Adrenal gland (tissue), 12 donors: ENCODE data around the gene VGLL4. TPM values are rescaled to one million over a fixed set of nuclear protein-coding genes. Genes with fewer than 3 reads are reported as not detected.

Experiments used
- DNase-seq, 7 donors: peaks; one replicate each; pipeline ENCODE4 v3.0.0-alpha.2; 2019 to 2020
- H3K27ac ChIP-seq, 5 donors: fragments of 200-600 bp; sonication (generic) in 4 of 5; 1 replicate in 3 of 5; 2 replicates in 2 of 5; pipeline versions ENCODE4 v1.5.1 to v1.8.0; 2016 to 2020; ENCODE audit warnings: mild to moderate bottlenecking in 1 of 5
- H3K27me3 ChIP-seq: fragments of 200-600 bp; 2 replicates; pipeline ENCODE4 v1.8.0; 2021
- H3K36me3 ChIP-seq, 2 donors: fragments of 200-600 bp; replicated peaks in 1 of 2; 1 replicate in 1 of 2; 2 replicates in 1 of 2; pipeline versions ENCODE4 v1.5.1 to v1.8.0; 2018 to 2022
- H3K4me1 ChIP-seq, 2 donors: fragments of 200-600 bp; replicated peaks in 1 of 2; 1 replicate in 1 of 2; 2 replicates in 1 of 2; pipeline versions ENCODE4 v1.5.1 to v1.8.0; 2018 to 2021
- H3K4me3 ChIP-seq, 4 donors: fragments of 200-600 bp; sonication (generic) in 3 of 4; one replicate each; pipeline ENCODE4 v1.5.1; 2016 to 2018
- H3K9me3 ChIP-seq, 3 donors: fragments of 200-600 bp; sonication (generic) in 1 of 3; replicated peaks in 1 of 3; 1 replicate in 2 of 3; 2 replicates in 1 of 3; pipeline versions ENCODE4 v1.5.1 to v1.8.0; 2016 to 2021
- CTCF ChIP-seq, 6 experiments: fragments of 450-650 bp in 4 of 6; fragments of 200-600 bp in 2 of 6; sonication (generic) in 1 of 6; IDR thresholded peaks; 1 replicate in 5 of 6; 2 replicates in 1 of 6; pipeline versions ENCODE4 v1.5.1 to v1.8.0; 2016 to 2021; ENCODE audit warnings: antibody characterized with exemption in 6 of 6, mild to moderate bottlenecking in 2 of 6, moderate library complexity in 1 of 6
- POLR2A ChIP-seq, 2 donors: fragments of 450-650 bp; IDR thresholded peaks; one replicate each; pipeline ENCODE4 v1.6.1; 2017; ENCODE audit warnings: antibody characterized with exemption in 2 of 2, mild to moderate bottlenecking in 2 of 2, moderate library complexity in 1 of 2
- WGBS, 4 donors: extraction: QIAGEN DNeasy Blood & Tissue Kit in 2 of 4; methylation state at CpG; one replicate each; pipeline versions ENCODE4 v1.1.5 to v1.1.7; 2013 to 2017; 5-methylcytosine and 5-hydroxymethylcytosine counted together
- intact Hi-C, 2 donors: fragments of 100-400 bp; cut with DNase I; formaldehyde crosslinking; loops; one replicate each; pipeline versions ENCODE4 v1.14.1 to v1.15.0; 2022 to 2023
- polyA plus RNA-seq, 3 donors: library from polyadenylated mRNA; stranded (reverse); fragments of 200-250 nt in 2 of 3; fragments of 350-450 nt in 1 of 3; fragmentation: Illumina TruSeq in 1 of 3; extraction: RNeasy Lipid Tissue Mini Kit (QIAGEN cat#74804) in 1 of 3; gene quantifications; one replicate each; pipeline ENCODE4 v1.2.3, GENCODE V29; 2013 to 2014
- total RNA-seq, 9 donors: library from RNA; depleted of rRNA in 4 of 9; stranded (reverse); fragments of >200 nt in 4 of 9; fragments of 120-200 nt in 1 of 9; fragmentation: NEBNext Ultra II Directional in 1 of 9; extraction: Animal tissue kit (Norgen Biotek cat#: 25700) in 1 of 9; gene quantifications; one replicate each; pipeline versions ENCODE4 v1.1.0 to v1.2.4, GENCODE V29; 2013 to 2023
- donor health status: healthy with polysubstance abuse.
- donor health status: Bipolar disorder and iron deficiency.
- donor health status: DM: yes; HTN: yes; CAD: no.
- donor health status: DM: no; HTN: no; CAD: no.
- donor health status: DM: no; HTN: no; CAD: no.
- donor health status: DM: yes; HTN: yes; CAD: no.

The VGLL4 gene
- total and polyA plus RNA-seq, 12 donors = 38.3 to 153 (median 86.4) TPM

- 40 to 51% (median 47%) methylated on average over 14 of the region's 14 CpGs for WGBS, 4 donors
- TF ChIP-seq POLR2A (IDR thresholded peaks at IDR 0.05) (no peak), CTCF (IDR thresholded peaks at IDR 0.05) (no peak)
- intact Hi-C loops = no loop called here
- Histone ChIP-seq H3K27ac (peak overlapping the region in 4 of 5 donors; percentile 48 to 68 (median 58)), H3K9me3 (no peaks in the 10 kb centered on the region), H3K27me3 (no peaks in the 10 kb centered on the region), H3K4me1 (peaks cover 46 to 59% of the 10 kb centered on the region in 2 donors), H3K4me3 (no peak overlapping the region), H3K36me3 (no peaks in the 10 kb centered on the region)
- no peak for DNase-seq
Measured at GRCh38 chr3:11592445-11593298, 51.0 kb downstream of the VGLL4 start.

DNA sequence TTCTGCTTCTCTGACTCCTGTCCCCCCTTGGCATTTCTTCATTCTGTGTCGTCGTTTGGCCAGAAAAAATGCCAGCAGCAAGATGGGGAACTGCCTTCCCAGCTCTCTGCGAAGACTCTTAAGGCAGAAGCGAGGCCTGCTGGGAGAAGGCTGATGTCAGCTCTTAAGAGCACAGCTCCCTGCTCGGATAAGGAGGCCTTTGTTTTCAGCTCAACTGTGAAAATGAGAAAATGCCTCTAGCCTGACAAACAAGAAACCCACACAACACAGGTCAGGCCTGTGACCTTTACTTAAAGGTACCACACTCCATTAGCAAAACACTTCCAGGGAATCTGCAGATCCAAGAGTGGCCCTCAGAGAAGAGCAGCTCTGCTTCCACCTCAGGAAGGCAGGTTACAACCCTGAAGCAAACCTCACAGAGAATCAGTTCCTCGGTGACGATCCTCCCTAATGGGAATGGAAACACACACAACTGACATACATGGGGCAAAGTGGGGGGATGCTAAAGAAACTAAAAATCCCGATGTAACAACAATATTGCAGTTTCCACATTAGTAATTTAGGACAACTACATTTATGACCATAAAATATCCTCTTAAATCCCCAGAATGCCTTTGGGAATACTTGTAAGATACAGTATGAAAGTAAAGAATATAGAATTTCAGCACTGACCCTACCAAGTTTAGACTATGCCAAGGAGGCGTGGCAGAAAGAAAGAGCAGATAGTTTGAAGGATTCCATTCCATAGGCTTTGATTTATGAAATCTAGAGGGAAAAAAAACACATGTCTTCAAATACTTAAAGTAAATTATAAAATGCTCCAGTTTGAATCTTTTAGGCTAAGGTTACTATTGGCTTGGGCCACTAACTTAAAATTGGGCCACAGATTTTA is 52.1 kb downstream of the VGLL4 start:
- H3K4me3 ChIP-seq = no peak overlapping the region
- 26 to 30% (median 26%) methylated on average over 9 of the region's 9 CpGs for WGBS, 4 donors
- intact Hi-C loops = no loop called here

GRCh38 chr3:11591002-11591355 is 52.7 kb downstream of the VGLL4 start:
- Histone ChIP-seq H3K4me3 (no peak overlapping the region), H3K36me3 (no peaks in the 10 kb centered on the region), H3K27ac (peak overlapping the region in 4 of 5 donors; percentile 48 to 75 (median 61)), H3K27me3 (no peaks in the 10 kb centered on the region), H3K9me3 (no peaks in the 10 kb centered on the region), H3K4me1 (peaks cover 46 to 62% of the 10 kb centered on the region in 2 donors)
- intact Hi-C loops = no loop called here
- TF ChIP-seq CTCF (IDR thresholded peaks at IDR 0.05) (no peak), POLR2A (IDR thresholded peaks at IDR 0.05) (no peak)
- 29 to 47% (median 33%) methylated on average over 7 of the region's 7 CpGs for WGBS, 4 donors
- DNase-seq = no peak

More for the DNA sequence above, 52.1 kb downstream of the VGLL4 start:
- Histone ChIP-seq H3K27ac (peak overlapping the region in 4 of 5 donors; percentile 48 to 75 (median 61)), H3K36me3 (no peaks in the 10 kb centered on the region), H3K4me1 (peaks cover 46 to 61% of the 10 kb centered on the region in 2 donors), H3K27me3 (no peaks in the 10 kb centered on the region), H3K9me3 (no peaks in the 10 kb centered on the region)
- TF ChIP-seq POLR2A (IDR thresholded peaks at IDR 0.05) (no peak), CTCF (IDR thresholded peaks at IDR 0.05) (no peak)
- DNase-seq = peak in 5 of 7 donors; percentile 50 to 74 (median 58)

DNA sequence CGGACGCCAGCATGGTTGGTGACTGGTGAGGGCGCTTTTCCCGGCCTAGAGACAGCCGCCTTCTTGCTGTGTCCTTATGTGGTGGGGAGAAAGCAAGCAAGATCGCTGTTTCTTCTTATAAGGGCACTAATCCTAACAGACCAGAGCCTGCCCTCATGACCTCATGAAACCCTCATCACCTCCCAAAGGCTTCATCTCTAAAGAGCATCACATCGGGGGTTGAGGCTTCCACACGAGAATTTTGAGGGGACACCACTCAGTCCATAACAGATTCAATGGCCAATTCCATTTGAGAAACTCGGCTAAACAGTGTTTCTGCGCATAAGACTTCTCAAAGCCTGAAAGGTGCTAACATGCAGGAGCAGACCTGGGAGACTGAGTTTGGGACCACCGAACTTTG is 54.0 kb downstream of the VGLL4 start:
- no peaks in the 10 kb centered on the region for H3K36me3 ChIP-seq
- no peak for TF ChIP-seq CTCF (IDR thresholded peaks at IDR 0.05)
- TF ChIP-seq POLR2A (IDR thresholded peaks at IDR 0.05) = no peak
- intact Hi-C loops = no loop called here
- no peak overlapping the region for H3K4me3 ChIP-seq
- DNase-seq = no peak
- WGBS, 4 donors = 78 to 86% (median 82%) methylated on average over 11 of the region's 11 CpGs
- no peaks in the 10 kb centered on the region for H3K27me3 ChIP-seq
- H3K4me1 ChIP-seq = peaks cover 46 to 62% of the 10 kb centered on the region in 2 donors
- peak overlapping the region in 2 of 5 donors; percentile 13 to 75 for H3K27ac ChIP-seq
- H3K9me3 ChIP-seq = no peaks in the 10 kb centered on the region
